NCI-H526 (cell line): ENCODE results near the gene POU6F2.

Experiments used
- DNase-seq, 2 experiments: peaks; one replicate each; lab custom pipeline; 2025; lab: John Stamatoyannopoulos, UW

The POU6F2 gene

DNA sequence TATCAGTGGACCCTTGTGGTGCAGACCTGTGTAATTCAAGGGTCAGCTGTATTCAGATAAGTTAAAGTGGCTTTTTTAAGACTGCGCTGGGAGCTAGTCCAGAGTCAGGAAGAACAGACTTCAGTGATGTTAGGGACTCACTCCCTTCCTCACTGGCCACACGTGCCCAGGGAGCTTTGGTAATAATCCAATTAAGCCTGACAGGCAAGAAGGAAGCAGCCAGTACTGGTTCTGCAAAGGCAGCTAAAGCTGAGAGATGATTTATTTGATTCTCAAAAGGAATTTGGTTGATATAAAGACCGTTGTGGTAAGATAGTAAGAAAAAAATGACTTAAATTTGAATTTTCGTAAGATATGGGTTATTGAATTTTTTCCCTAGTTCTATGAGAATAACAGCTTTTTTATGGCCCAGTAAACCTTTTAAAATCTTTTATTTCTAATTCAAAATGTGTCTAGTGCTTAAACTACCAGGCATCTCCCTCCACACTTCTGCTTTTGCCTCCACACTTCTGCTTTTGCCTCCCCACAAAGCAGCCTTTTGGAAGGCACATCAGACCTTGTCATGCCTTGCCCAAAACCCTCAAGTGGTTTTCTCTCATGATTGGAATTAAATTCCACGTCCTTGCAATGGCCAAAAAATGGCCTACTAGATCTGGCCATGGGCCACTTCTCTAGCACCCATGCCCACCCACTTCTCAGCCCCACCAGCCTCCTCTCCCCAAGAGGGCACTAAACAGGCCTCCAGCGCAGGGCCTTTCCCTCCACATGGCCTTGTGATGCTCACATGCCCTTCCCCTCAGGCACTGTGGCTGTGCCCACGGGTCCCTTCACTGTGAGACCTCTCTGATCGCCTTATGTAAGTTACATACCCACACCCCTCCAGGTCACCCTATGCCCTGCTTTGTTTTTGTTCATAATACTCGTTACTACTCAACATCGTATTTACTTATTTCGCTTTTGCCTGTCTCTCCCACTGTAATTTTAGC is 92.5 kb downstream of the POU6F2 start:
- DNase-seq, result no peak

DNA sequence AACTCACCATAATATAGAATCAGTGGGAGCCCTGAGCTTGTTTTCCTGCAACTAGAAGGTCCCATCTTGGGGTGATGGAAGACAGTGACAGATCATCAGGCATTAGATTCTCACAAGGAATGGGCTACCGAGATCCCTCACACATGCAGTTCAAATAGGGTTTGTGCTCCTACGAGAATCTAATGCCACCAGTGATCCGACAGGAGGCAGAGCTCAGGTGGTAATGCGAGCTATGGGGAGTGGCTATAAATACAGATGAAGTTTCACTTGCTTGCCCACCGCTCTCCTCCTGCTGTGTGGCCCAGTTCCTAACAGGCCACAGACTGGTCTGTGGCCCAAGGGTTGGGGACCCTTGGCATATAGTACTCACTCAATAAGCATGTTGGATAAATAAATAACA is 93.4 kb downstream of the POU6F2 start:
- no peak for DNase-seq

DNA sequence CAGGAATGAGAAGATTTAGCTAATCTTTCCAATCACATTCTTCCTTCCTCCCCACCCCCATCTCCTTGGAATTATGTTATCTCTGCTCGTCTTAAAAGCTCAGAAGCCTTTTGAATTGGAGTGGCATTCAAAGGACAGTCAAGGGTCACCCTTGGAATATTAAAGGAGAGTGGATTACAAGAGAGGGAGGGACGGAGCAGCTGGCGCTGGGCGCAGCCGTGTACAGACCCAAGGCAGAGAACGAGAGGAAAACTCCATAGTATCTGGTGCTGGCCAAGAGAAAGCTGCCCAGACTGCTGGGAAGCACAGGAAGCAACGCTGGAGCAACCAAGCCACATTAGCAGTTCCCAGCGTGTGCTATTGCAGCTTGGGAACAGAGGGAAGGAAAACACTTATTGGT is 95.7 kb downstream of the POU6F2 start:
- DNase-seq, result no peak

GRCh38 chr7:39075210-39075609 is 97.5 kb downstream of the POU6F2 start:
- no peak for DNase-seq

DNA sequence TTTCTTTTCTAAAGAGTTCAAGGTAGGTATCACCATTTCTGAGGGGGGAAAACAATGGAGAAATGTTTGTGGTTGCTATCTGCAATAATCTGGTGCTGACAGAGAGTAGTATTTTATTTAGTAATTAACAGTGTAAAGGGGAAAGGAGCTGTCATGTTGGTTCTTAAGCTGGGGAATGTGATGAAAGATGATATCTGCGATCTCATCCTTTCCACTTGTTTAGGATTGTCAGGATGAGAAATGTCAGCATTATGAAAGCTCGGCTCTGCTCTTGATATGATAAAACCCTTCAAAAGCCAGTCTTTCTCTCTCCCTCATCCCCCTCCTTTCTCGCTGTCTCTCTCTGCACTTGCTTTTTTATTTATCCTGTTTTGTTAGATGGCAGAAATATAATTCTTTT is 106.1 kb downstream of the POU6F2 start:
- DNase-seq, result no peak

GRCh38 chr7:39084349-39084748 is 106.6 kb downstream of the POU6F2 start:
- no peak for DNase-seq

DNA sequence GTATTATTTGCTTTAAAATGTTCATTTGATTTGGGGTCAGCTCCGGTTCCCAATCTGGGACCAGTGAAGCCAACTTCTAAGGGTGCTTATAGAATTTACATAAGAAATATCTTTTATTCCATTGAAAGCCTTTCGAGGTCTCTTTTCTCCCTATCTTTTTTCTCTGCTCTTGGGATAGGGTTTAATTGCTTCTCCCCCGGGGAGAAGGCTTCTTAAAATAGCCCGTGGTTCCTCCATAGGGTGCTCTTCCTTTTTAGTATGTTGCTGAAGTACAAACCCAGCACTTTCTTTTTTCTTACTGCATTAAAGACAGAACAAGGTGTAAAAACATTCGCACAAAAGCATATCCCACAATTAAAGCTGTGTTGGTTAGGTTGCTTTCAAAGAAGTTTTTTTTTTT is 107.5 kb downstream of the POU6F2 start:
- no peak for DNase-seq

- no peak for DNase-seq
Observed at GRCh38 chr7:39085590-39086049, 107.9 kb downstream of the POU6F2 start.

DNA sequence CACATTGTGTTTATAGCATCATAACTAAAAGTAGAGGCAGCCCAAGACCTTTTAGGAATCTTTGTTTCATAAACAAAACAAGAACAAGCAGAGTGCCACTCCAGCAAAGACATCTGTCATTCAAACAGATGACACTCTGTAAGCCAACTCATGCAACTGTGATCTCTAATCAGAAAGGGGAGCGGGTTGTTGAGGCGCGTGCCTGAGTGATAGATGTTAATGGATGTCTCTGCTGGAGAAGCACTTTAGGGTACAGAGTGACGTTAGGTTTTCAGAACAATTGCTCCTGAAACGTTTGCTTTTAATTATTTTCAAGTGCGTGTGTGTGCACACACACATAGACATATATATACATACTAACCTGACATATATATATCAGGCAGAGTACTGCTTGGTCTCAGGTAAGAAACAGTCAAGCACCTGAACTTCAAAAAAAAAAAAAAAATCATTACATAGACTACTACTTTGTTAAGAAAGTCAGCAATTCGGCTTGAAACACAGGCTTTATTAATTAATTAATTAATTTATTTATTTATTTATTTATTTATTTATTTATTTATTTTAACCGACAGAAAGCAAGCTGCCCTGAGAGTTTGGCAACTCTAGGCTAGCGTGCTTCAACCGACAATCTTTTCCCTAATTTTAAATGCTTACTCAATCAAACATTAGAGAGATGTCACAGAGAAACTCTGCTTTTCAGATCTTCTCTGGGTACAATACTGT is 109.1 kb downstream of the POU6F2 start:
- no peak for DNase-seq

GRCh38 chr7:39088730-39089593 is 111.3 kb downstream of the POU6F2 start:
- no peak for DNase-seq

DNA sequence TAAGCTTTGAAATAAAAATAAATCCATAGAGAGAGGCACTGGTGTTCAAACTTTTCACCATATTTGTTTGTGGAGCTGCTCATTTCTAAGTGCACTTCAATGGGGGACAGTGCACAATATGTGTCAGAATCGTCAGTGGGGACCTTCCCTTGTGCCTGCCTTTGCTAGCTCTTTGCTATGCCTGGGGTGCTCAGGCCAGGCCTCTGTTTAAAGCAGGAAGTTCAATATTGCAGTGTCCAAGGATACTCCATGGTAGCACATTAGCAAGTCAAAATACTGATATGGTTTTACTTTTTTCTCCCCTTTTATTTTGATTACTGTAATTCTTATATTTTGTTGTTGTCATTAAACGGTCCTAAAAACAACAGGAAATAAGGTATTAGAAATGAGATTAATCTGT is 113.4 kb downstream of the POU6F2 start:
- DNase-seq, result no peak

DNA sequence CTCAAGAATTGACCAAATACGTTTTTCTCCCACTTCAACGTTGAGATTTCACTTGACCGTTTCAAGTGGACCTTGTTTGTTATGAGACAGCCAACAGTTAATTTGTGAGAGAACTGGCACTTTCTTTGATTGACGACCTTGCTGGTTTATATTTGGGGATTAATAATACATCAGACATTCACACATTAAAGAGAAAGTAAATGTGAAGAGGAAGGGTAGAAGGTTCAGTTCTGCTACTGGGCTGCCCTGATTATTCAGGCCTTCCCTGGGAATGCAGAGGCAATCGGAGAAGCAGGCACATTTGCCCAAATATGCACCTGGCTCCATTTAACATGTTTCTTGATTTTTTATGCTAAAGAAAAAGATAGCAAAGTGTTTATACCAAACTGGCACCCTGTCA is 114.1 kb downstream of the POU6F2 start:
- DNase-seq, result no peak

- DNase-seq, result no peak
Observed at GRCh38 chr7:39094731-39095130, 117.0 kb downstream of the POU6F2 start.

- DNase-seq, result no peak
Observed at GRCh38 chr7:39095875-39096619, 118.3 kb downstream of the POU6F2 start.

GRCh38 chr7:39098506-39098905 is 120.8 kb downstream of the POU6F2 start:
- DNase-seq, result no peak

GRCh38 chr7:39099146-39099545 is 121.4 kb downstream of the POU6F2 start:
- no peak for DNase-seq

- DNase-seq, result no peak
Observed at GRCh38 chr7:39100270-39100669, 122.6 kb downstream of the POU6F2 start.

DNA sequence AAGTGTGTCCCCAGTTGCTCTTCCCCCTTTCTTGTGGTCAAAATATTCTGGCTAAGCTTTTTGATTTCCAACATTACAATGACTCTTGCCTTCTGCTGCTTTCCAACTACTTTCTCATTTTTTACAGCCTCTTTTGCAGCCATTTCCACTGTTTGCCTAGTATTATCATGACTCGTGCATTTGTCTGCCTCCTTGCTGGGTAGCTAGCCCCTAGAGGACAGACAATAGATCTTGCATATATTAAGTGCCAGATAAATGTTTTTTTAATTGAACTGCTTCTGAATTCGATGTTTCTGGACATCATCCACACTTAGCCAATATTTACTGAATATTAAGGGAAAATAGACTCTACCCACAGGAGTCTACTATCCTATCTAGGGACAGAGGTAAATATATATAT is 124.5 kb downstream of the POU6F2 start:
- no peak for DNase-seq

GRCh38 chr7:39105720-39106119 is 128.0 kb downstream of the POU6F2 start:
- DNase-seq, result no peak

GRCh38 chr7:39125846-39126245 is 148.1 kb downstream of the POU6F2 start:
- no peak for DNase-seq

DNA sequence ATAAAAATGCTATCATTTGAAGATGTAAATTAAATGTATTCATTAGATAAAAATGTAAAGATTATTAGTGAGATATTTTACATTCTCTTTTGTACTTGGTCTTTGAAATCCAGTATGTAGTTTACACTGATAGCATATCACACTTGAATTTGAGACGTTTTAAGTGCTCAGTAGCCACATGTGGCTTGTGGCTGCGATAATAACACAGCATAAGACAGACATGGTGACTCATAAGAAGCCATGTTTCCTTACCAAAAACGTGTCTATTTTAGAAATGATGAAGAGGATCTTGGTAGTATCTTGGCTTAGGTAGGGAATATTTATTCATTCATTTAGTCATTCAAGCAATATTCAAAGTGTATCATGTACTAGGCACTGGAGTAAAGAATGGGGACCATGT is 149.3 kb downstream of the POU6F2 start:
- no peak for DNase-seq
